Dendritic cell treated with granulocyte-macrophage colony-stimulating factor and Interleukin-4, amounts not matched to agents 40 ng/mL and 50 ng/mL, for 4 days (primary cell): ENCODE data around the gene FBXW5.
A peak's percentile ranks its signal among the peaks of the same experiment; 100 is the strongest.

Experiments
- H3K27ac Mint-ChIP-seq: one replicate; pipeline ENCODE4 v1.8.0; 2022; ENCODE audit warnings: mild to moderate bottlenecking, mixed read lengths
- H3K27me3 Mint-ChIP-seq: one replicate; pipeline ENCODE4 v1.8.0; 2022; ENCODE audit warnings: mild to moderate bottlenecking, mixed read lengths
- H3K36me3 Mint-ChIP-seq: one replicate; pipeline ENCODE4 v1.8.0; 2022; ENCODE audit warnings: low read depth, mixed read lengths
- H3K4me1 Mint-ChIP-seq: one replicate; pipeline ENCODE4 v1.8.0; 2022; ENCODE audit warnings: low read depth, mixed read lengths
- H3K4me3 Mint-ChIP-seq: one replicate; pipeline ENCODE4 v1.8.0; 2022; ENCODE audit warnings: mild to moderate bottlenecking, moderate library complexity, mixed read lengths
- H3K9me3 Mint-ChIP-seq: one replicate; pipeline ENCODE4 v1.8.0; 2022; ENCODE audit warnings: mixed read lengths
- intact Hi-C: fragments of 100-400 bp; cut with micrococcal nuclease; formaldehyde crosslinking; loops from one replicate; pipeline ENCODE4 v1.15.0; 2022

Gene FBXW5, protein sequence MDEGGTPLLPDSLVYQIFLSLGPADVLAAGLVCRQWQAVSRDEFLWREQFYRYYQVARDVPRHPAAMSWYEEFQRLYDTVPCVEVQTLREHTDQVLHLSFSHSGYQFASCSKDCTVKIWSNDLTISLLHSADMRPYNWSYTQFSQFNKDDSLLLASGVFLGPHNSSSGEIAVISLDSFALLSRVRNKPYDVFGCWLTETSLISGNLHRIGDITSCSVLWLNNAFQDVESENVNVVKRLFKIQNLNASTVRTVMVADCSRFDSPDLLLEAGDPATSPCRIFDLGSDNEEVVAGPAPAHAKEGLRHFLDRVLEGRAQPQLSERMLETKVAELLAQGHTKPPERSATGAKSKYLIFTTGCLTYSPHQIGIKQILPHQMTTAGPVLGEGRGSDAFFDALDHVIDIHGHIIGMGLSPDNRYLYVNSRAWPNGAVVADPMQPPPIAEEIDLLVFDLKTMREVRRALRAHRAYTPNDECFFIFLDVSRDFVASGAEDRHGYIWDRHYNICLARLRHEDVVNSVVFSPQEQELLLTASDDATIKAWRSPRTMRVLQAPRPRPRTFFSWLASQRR

DNA sequence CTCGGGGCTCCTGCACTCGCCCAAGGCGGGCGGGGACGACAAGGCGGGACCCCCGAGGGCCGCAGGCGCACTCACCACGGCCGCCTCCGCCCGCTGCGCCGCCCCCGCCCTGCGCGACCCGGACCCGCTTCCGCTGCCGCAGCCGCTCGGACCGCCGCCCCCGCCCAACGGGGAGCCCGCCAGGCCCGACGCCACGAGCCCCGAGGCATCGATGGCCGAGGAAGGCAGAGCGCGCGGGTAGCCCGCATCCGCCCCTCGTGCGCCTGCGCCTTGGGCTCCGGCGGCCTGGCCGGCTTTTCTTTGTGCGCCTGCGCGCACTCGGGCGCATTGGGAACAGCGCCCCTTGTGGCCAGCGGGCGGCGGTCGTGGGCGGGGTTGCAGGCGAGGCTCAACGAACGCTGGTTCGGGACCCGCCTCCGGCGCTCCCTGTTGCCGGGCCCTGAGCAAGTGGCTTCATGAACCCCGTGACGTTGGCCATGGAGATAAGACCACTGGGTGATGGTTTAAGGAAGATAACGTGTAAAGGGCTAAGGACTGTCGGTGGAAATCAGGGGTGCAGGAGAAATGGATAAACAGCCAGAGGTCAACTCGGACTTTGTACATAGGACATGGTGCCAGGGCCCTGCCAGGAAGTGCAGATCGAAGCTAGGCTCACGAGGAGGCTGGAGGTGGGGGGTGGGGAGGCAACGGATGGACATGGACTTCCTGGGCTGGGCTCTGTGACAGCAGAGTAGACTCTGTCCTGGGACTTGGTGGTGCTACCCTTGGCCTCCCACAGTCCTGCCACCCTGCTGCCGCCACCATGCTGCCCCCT lies at the start of gene FBXW5, which contains the start of gene C8G:
Gene FBXW5, minus strand, starts transcription at position 220 of the 814 bp plus-strand sequence. CDS start 655 bp downstream, outside the sequence.
Gene C8G, plus strand, starts transcription at position 725 of the 814 bp plus-strand sequence. Its CDS starts 78 bp downstream, at position 803.
- peak within 1 kb of the TSS; percentile 69 for H3K27ac Mint-ChIP-seq
- peaks cover 46% of the 10 kb centered on the region for H3K36me3 Mint-ChIP-seq
- peak within 1 kb of the TSS; percentile 77 for H3K4me3 Mint-ChIP-seq
- intact Hi-C loops = loop anchor here (1.0 to 10.0 kb wide), 3 partner anchors 50 to 154 kb away; partner anchors contain the start of genes CLIC3, PAXX and TMEM141
- H3K9me3 Mint-ChIP-seq = no peaks in the 10 kb centered on the region
- peaks cover 43% of the 10 kb centered on the region for H3K4me1 Mint-ChIP-seq
- no peaks in the 10 kb centered on the region for H3K27me3 Mint-ChIP-seq

DNA sequence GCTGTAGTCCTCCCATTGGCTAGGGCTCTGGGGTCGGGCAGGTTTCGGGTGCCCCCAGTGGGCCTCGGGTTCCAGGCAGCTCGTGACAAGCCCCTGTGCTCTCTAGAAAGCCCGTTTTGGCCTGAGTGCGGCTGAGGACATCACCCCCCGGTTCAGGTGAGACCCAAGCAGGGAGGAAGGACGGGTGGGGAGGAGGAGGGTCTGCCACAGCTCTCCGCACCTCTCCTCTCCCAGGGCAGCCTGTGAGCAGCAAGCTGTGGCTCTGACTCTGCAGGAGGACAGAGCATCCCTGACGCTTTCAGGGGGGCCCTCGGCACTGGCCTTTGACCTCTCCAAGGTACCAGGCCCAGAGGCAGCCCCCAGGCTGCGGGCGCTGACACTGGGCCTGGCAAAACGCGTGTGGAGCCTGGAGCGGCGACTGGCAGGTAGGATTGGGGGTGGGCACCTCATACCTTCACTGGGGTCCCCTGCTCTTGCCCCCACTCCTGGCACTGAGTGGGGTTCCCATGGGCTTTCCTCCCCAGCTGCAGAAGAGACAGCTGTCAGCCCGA lies 48.4 kb upstream of the FBXW5 start:
- peak overlapping the region; percentile 88 for H3K27ac Mint-ChIP-seq
- no peaks in the 10 kb centered on the region for H3K9me3 Mint-ChIP-seq

DNA sequence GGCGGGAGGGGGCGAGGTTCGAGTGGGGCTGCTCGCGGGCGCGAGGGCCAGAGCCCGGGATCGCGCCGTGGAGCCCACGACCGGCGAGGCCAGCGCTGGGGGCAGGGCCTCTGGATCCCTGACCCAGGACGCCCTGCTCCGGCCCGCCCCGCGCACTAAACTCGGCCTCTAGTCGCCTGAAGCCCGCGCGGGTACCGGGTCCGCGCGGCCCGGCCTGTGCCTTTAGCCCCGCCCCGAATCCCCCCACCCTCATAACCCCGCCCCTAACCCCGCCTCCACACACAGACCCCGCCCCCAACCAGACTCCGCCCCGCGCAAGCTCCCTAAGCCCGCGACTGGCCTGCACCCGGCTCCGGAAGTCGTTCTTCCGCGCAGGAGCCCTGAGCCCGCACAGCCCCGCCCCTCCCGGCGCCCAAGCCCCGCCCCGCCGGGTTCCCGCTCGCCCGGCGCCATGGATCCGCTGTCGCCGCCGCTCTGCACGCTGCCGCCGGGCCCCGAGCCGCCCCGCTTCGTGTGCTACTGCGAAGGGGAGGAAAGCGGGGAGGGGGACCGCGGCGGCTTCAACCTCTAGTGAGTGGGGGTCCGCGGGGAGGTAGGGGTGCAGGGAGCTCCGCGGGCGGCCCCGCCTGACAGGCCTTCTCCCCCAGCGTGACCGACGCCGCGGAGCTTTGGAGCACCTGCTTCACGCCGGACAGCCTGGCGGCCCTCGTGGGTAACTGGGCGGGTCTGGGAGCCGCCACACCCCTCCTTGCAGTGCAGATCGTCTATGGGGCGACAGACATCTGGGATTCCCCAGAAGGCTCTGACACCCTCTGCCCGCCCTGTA lies 47.7 kb upstream of the FBXW5 start, which contains the start of gene PAXX:
Gene PAXX, plus strand, starts transcription at position 430 of the 826 bp plus-strand sequence. Its CDS starts 22 bp downstream, at position 452.
- Mint-ChIP-seq H3K27ac (peak within 1 kb of the TSS; percentile 88), H3K4me3 (peak within 1 kb of the TSS; percentile 90), H3K36me3 (peaks cover 22% of the 10 kb centered on the region), H3K27me3 (peaks cover 58% of the 10 kb centered on the region), H3K9me3 (no peaks in the 10 kb centered on the region), H3K4me1 (peaks cover 50% of the 10 kb centered on the region)
- intact Hi-C loops = loop anchor here (1.0 to 10.0 kb wide), 2 partner anchors 14 to 47 kb away; partner anchors contain the start of genes C8G and FBXW5

More for the DNA sequence above, 48.4 kb upstream of the FBXW5 start:
- H3K27me3 Mint-ChIP-seq = peaks cover 58% of the 10 kb centered on the region
- peaks cover 57% of the 10 kb centered on the region for H3K4me1 Mint-ChIP-seq
- intact Hi-C loops = loop anchor here (1.0 to 10.0 kb wide), 2 partner anchors 15 to 48 kb away; partner anchors contain the start of genes C8G and FBXW5
- H3K36me3 Mint-ChIP-seq = peaks cover 22% of the 10 kb centered on the region
- H3K4me3 Mint-ChIP-seq = peak overlapping the region; percentile 90

DNA sequence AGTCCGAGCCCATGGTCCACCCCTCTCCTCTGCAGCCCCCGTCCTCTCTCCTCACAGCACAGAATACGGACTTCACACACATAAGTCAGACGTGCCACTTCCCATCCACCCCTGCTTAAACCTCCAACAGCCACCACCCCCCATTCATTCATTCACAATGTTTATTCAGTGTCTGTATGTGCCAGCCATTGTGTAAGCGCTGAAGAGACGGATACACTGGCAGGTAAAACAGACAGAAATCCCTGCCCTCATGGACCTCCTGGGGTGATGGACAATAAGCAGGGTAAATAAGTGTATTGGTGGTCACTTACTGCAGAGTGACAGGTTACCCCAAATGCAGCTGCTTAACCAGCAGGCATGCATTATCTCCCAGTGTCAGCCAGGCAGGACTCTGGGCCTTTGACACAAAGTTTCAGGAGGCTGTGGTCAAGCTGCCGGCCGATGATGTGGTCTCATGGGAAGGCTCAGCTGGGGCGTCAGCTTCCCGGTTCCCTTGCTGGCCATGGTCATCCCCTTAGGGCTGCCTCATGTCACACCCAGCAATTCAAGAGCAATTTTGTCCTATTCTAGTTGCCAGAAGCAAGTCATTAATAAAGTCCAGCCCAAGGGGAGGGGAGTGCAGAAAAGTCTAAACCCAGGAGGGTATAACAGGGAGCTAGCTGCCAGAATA lies 45.8 kb upstream of the FBXW5 start:
- Mint-ChIP-seq H3K36me3 (peaks cover 22% of the 10 kb centered on the region), H3K4me1 (peaks cover 35% of the 10 kb centered on the region), H3K9me3 (no peaks in the 10 kb centered on the region), H3K27ac (peak overlapping the region; percentile 88), H3K27me3 (peaks cover 57% of the 10 kb centered on the region), H3K4me3 (no peak overlapping the region)
- intact Hi-C loops = loop anchor here (10.0 kb wide), 1 partner anchor 46 kb away; the partner anchor contains the start of genes C8G and FBXW5

DNA sequence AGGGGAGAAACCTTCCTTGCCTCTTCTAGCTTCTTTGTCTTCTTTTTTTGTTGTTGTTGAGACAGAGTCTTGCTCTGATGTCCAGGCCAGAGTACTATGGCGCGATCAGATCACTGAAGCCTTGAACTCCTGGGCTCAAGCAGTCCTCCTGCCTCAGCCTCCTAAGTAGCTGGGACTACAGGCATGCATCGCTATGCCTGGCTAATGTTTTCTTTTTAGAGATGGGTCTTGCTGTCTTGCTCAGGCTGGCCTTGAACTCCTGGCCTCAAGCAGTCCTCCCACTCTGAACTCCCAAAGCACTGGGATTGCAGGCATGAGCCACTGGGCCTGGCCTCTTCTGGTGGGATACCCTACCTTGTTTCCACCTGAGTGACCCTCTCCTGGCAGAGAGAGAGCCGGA lies 44.3 kb upstream of the FBXW5 start:
- Mint-ChIP-seq H3K4me3 (no peak overlapping the region), H3K9me3 (no peaks in the 10 kb centered on the region), H3K4me1 (peaks cover 28% of the 10 kb centered on the region), H3K27ac (no peak overlapping the region), H3K27me3 (peaks cover 59% of the 10 kb centered on the region), H3K36me3 (peaks cover 14% of the 10 kb centered on the region)
- intact Hi-C loops = no loop called here

DNA sequence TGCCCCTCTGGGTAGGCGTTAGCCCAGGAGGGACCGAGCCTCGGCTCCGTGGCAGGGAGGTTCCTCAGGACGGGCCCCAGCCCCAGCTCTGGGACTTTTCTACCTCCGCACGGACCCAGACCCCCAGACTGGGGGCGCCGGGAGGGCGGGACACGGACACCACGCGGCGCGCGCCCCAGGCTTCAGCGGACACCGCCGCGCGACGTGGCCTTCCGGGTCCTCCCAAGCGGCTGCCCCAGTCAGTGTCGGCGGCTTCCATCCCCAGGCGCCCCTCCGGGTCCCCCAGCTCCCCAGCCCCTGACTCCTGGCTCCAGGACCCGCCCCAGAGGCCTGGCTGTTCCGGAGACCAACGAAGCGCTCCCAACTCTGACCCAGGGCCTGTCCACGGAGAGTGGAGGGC lies 41.3 kb upstream of the FBXW5 start:
- no peaks in the 10 kb centered on the region for H3K36me3 Mint-ChIP-seq
- H3K27ac Mint-ChIP-seq = no peak overlapping the region
- intact Hi-C loops = no loop called here
- H3K4me3 Mint-ChIP-seq = no peak overlapping the region
- H3K4me1 Mint-ChIP-seq = peaks cover 4% of the 10 kb centered on the region
- H3K9me3 Mint-ChIP-seq = no peaks in the 10 kb centered on the region
- H3K27me3 Mint-ChIP-seq = peaks cover 81% of the 10 kb centered on the region

DNA sequence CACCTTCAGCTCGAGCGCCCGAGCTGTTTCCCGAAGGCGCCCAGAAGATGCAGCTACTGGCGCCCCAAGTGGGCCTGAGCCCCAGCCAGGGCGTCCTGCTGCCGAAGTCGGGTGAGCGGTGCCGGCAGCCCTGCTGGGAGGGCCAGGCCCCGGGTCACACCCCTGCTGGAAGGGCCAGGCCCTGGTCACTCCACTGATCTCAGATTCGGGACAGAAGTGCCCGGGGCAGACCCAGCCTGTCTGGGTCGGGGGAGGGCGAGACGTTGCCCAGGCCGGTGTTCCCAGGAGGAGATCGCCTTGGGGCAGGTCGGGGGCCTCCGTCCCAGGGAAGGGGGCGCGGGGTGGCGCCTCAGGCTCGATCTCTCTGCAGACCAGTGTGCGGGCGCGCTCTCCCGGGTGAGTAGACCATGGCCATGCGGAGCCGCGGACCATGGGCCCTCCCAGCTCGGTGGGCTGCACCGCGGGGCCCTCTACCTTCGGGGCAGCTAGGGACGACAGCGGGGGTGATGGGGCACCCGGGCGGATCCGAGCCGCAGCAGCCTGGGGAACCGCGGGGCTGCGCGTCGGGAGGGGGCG lies 40.6 kb upstream of the FBXW5 start:
- Mint-ChIP-seq H3K27me3 (peaks cover 83% of the 10 kb centered on the region), H3K27ac (no peak overlapping the region), H3K36me3 (no peaks in the 10 kb centered on the region), H3K4me1 (no peaks in the 10 kb centered on the region), H3K4me3 (no peak overlapping the region), H3K9me3 (no peaks in the 10 kb centered on the region)
- intact Hi-C loops = no loop called here

DNA sequence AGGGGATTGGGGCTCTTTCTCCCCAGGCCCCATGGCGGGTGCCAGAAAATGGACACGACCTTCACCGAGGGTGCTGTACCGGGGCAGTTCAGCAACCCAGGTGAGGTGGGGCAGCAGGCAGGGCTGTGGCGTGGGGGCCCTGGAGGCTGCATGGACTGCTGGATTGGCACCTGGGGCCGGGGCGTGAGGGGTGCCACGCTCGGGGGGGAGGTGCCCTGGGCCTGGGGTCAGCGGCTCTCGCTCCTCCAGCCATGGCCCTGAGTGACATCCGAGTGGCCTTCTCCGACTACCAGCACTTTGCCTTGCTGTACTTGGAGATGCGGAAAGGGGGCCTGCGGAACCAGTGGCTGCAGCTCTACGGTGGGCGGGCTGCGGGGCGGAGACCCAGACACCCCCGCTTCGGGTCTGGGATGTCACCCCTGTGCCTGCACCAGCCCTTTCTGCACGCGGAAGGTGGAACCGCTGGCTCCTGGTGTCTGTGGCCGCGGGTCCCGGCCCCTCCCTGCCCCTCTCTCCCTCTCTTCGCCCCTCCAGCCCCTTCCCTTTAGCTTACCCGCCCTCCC lies 40.0 kb upstream of the FBXW5 start:
- intact Hi-C loops = no loop called here
- Mint-ChIP-seq H3K4me1 (no peaks in the 10 kb centered on the region), H3K9me3 (no peaks in the 10 kb centered on the region), H3K4me3 (no peak overlapping the region), H3K36me3 (no peaks in the 10 kb centered on the region), H3K27me3 (peaks cover 83% of the 10 kb centered on the region), H3K27ac (no peak overlapping the region)

DNA sequence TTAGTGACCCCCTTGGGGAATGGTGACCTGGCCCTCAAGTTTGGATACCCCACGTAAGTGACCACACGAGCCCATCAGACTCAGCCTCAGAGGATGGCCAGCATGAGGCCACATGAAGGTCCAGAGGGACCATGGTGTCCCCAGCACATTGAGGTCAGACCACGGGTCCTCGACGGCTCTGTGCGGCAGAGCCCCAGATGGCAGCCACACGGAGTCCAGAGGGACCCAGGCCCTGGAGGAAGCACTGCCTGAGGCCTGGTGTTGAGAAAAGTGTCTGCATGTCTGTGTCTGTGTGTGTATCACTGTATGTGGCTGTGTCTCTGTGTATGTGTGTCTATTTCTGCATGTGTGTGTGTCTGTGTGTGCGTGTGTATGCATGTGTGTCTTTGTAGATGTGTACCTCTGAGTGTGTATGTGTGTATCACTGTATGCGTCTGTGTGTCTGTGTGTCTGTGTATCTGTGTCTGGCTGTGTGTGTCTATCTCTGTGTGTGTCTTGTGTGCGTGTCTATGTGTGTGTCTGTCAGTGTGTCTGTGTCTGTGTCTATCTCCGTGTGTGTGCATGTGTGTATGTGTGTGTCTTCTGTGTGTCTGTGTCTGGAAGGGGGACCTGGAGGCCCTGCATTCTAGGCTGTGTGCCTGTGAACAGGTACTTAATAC lies 39.2 kb upstream of the FBXW5 start:
- intact Hi-C loops = no loop called here
- H3K27me3 Mint-ChIP-seq = peaks cover 81% of the 10 kb centered on the region
- no peaks in the 10 kb centered on the region for H3K9me3 Mint-ChIP-seq
- no peak overlapping the region for H3K27ac Mint-ChIP-seq
- no peaks in the 10 kb centered on the region for H3K4me1 Mint-ChIP-seq
- H3K36me3 Mint-ChIP-seq = no peaks in the 10 kb centered on the region
- H3K4me3 Mint-ChIP-seq = no peak overlapping the region

DNA sequence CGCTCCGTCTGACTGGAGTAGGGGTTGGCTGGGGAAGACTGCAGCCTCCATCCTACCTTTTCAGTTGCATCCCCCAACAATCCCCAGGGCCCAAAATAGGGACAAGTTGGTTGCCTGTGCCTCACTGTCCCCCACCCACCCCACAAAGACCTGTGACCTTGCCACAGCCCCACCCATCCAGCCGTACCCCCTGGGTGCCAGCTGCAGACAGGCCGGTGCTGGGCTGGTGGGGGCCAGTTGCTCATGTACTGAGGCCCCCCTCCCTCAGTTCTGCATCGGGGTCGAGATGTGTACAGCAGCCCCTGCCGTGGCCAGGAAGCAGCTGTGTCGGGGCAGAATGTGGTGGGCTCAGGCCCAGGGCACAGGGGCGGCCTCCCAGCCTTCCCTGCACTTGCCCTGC lies 38.6 kb upstream of the FBXW5 start:
- Mint-ChIP-seq H3K4me3 (no peak overlapping the region), H3K9me3 (no peaks in the 10 kb centered on the region), H3K27me3 (peaks cover 78% of the 10 kb centered on the region), H3K4me1 (no peaks in the 10 kb centered on the region), H3K36me3 (no peaks in the 10 kb centered on the region), H3K27ac (no peak overlapping the region)
- intact Hi-C loops = no loop called here

DNA sequence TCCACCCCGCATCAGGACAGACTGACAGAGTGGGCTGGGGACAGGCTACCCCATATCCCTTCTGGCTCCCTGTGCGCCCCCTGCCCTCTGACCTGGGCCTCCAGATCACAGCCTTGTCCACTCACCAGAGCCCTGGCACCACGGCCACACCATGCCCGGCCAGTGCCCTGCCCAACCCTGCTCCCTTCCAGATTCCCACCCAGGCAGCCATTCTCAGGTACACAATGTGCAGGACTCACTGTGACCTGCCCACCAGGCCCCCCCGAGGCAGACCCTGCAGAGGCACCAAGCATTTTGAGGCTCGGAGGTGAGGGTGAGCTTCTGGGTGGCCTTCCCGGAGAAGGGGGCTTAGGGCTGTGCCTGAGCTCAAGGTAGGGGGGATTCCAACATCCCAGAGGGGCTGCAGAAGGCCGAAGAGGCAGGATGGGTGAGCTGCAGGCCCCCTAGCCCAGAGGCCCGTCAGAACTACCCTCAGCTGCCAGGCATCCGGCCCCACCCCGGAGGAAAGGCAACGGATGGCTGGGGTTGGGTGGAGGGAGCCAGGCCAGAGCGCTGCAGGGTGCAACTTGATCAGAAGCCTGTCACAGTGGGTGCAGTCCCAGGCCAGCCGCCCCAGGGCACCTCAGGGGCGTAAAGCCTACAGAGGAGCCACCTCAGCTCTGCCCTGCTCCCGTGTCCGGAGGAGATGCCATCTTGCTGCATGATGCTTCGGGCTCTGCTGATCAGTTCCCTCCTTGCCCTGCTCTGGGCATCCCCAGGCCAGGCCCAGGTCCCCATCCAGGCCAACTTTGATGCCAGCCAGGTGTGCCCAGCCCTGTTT lies 37.9 kb upstream of the FBXW5 start, which contains the start of gene LCNL1:
Gene LCNL1, plus strand, starts transcription at position 762 of the 820 bp plus-strand sequence. CDS start 594 bp downstream, outside the sequence.
- H3K9me3 Mint-ChIP-seq = no peaks in the 10 kb centered on the region
- H3K27me3 Mint-ChIP-seq = peaks cover 77% of the 10 kb centered on the region
- H3K36me3 Mint-ChIP-seq = no peaks in the 10 kb centered on the region
- intact Hi-C loops = no loop called here
- no peak within 1 kb of the TSS for H3K4me3 Mint-ChIP-seq
- peaks cover 4% of the 10 kb centered on the region for H3K4me1 Mint-ChIP-seq
- H3K27ac Mint-ChIP-seq = no peak within 1 kb of the TSS
